ENCODE results near the gene IRX4.

Gene IRX4

DNA sequence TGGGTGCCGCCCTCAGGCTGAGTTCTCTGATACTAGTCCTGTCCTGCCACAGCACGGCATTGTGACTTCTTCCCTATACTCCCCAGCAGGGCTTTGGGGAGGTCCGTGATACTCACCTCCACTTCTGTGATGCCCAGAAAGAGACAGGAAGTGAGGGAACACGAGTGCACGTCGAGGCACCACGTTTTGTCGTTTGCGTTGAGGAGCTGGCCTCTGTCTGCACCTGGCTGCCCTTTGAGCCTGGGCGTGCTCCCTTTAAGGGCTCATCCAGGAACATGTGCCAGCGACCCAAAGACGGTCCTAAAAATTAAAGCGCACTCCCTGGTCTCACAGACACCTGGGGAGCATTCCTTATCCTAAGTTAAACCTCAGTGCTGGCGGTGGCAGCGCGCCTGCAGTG is 8.7 kb upstream of the IRX4 start:
- DNase-seq (ENCODE audit: low spot score), result no peak

DNA sequence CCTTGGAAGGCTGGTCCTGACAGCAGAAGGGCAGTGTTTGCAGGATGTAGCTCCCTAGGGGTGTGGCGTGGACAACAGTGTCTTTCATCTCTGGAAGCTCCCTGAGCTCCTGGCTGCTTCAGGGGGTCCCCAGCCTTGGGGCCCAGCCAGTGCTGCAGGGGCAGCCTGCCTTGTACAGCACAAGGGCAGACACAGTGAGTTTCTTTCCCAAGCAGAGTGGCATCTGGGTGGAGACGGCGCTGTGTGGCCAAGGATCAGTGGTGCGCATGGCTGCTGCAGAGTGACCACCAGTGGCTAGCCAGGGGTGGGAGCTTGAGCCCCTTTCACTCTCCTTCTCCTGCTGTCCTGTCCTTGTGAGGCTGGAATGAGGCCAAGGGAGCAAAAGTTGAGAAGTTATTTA is 7.6 kb upstream of the IRX4 start:
- no peak for DNase-seq (ENCODE audit: low spot score)

- DNase-seq (ENCODE audit: low spot score), result no peak
Measured at GRCh38 chr5:1889321-1890065, 6.8 kb upstream of the IRX4 start.

DNA sequence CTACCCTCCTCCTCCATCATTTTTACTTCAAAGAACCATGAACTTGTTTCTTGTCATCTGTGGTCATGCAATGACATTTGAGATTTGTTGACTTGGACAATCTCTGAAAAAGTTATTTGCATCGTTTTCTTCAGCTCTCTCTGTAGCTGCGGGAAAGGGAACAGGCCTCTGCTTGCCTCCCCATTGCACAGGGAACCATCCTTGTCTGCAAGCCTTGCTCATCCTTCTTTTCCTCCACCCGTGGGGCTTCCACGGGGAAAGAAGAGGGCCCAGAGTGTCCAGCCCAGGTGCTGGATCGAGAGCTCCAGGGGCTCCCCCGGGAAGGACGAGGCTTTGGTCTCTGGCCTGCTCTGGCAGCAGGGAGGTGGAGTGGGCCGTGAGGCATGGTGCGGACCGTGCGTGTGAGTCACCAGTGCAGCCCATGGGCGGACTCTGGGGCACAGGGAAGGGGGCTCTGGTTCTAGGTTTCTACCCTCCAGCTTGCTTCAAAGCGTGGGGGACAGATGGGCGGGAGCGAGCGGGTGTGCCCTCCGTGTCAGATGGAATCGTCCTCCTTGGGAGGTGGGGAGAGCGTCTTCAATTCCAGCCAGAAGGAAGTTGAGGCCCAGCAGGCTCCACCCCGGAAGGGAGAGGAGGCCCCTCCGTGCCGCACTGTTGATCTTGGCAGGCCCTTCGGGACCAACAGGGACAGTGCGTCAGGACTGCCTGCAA is 6.0 kb upstream of the IRX4 start:
- no peak for DNase-seq (ENCODE audit: low spot score)

GRCh38 chr5:1887588-1888360 is 5.0 kb upstream of the IRX4 start:
- no peak for DNase-seq (ENCODE audit: low spot score)

- DNase-seq (ENCODE audit: low spot score), result no peak
Measured at GRCh38 chr5:1886846-1887587, 4.3 kb upstream of the IRX4 start.

DNA sequence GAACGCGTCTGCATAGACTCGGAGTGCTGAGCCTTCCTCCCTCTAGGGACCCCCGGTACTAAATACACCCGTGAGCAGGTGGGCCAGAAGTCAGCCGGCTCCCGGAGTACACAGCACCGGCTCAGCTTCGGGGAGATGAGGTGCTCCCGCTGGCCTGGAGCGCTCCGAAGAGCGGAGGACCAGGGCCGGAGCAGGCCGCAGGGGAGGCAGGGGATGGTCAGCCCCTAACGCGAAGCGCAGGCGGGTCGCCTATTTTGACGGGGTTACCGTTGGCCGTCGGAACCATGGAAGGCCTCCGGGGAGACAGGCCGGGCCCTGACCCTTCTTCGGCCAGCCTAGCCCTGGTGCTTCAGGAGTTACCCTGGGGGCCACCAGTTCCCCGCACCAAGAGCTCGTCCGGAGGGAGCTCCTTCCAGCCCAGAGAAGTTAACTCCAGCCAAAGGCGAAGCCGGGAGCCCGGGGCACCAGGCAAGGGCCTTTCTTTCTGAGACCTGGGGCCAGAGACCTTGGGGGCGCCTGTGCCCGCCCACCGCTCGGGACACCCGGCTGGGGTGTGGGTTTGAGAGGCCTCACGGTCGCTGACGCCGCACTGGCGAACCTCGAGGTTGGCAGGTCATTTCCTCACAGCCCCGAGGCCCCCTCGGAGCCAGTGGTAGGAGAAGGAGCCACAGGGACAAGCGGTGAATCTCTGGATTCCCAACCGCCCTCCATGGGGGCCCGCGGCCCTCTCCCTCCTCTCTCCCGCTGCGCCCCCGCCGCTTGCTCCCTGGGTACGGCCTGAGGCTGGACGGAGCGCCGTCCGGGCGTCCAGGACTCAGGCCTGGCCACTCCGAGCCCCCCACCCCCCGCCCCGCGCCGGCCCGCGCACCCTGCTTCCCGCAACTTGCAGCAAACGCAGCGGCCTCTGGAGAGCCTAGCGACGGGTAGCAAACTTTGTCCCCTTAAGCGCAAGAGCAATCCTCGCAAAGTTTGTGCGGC is 3.4 kb upstream of the IRX4 start:
- no peak for DNase-seq (ENCODE audit: low spot score)

DNA sequence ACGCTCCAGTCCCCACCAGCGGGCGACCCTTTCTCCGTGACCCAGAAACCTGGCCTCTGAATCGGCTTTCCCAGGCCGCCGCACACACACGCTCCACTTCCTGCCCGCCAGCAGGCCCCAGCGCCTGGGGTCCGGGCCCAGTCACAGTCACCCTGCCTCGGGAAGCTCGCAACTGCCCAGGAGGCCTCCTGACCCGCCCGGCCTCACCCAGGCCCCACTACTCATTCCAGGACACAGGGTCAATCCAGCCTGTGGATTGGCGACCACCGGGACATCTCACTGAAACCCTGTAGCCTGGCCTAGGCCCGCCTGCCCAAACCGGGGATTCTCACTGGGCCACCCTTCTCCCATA is 2.7 kb upstream of the IRX4 start:
- DNase-seq (ENCODE audit: low spot score), result no peak

DNA sequence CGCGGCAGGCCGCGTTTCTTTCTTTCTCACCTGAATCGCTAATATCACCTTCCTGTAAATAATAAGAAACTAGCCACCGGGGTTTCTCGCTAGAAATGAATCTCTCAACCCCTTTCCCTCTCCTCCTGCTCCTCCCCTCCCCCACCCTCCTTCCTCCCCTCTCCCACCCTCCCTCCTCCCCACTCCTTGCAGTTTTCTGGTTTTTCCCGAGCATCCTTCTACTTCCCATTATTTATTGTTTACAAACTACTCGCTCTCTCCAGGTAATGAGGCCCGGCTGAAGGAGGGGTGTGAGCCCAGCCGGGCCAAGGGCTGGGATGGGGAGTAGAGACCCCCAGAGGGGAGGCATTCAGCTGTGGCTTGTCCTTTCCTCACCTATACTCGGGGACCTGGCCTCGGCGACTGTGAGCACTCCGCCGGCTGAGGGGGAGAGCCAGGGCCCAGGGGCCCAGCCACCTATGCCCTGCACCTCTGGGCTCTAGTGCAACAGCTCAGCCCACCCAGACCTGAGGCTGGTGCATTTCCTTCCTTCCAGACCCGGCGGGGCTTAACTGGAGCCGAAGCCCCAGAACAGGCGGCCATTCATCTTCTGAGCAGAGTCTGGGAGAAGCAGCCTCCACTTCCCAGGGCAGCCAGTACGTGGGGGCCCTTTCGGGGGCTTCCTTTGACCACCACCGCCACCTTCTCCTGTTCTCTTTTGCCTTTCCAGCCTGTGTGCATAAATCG is 2.1 kb upstream of the IRX4 start:
- DNase-seq (ENCODE audit: low spot score), result no peak

GRCh38 chr5:1883925-1884677 is 1.4 kb upstream of the IRX4 start:
- no peak for DNase-seq (ENCODE audit: low spot score)

GRCh38 chr5:1883120-1883924 is 597 bp upstream of the IRX4 start:
- peak; percentile 55 for DNase-seq (ENCODE audit: low spot score)

DNA sequence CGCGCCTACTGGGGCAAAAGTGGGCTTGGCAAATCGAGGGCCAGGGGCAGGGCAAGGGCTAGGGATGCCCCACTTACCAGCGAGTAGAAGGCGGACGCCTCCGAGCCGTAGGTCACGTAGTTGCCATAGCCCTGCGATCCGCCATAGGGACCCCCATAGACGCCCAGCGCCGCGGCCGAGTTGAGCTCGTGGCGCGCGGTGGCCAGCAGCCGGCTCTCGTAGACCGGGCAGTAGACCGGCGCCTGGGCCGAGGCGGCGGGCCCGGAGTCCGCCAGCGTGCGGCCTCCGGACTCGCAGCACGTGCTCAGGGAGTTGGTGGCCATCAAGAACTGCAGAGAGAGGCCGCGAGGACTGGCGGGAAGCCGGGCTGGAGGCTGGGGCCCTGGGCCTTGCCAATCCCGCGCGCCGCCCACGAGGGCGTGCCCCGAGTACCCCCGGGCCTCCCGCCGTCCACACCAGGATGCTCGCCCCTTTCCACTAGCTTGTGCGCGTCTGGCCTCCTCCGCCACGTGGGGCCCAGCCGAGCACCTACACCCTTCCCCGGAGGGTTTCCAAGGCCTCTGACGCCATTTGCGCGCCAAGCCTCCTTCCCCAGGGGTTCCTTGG is 891 bp downstream of the IRX4 start:
- DNase-seq (ENCODE audit: low spot score), result no peak

GRCh38 chr5:1881098-1881572 is 1.6 kb downstream of the IRX4 start:
- no peak for DNase-seq (ENCODE audit: low spot score)

- DNase-seq (ENCODE audit: low spot score), result no peak
Measured at GRCh38 chr5:1880377-1881025, 2.2 kb downstream of the IRX4 start.

- no peak for DNase-seq (ENCODE audit: low spot score)
Measured at GRCh38 chr5:1879292-1880263, 3.1 kb downstream of the IRX4 start.

DNA sequence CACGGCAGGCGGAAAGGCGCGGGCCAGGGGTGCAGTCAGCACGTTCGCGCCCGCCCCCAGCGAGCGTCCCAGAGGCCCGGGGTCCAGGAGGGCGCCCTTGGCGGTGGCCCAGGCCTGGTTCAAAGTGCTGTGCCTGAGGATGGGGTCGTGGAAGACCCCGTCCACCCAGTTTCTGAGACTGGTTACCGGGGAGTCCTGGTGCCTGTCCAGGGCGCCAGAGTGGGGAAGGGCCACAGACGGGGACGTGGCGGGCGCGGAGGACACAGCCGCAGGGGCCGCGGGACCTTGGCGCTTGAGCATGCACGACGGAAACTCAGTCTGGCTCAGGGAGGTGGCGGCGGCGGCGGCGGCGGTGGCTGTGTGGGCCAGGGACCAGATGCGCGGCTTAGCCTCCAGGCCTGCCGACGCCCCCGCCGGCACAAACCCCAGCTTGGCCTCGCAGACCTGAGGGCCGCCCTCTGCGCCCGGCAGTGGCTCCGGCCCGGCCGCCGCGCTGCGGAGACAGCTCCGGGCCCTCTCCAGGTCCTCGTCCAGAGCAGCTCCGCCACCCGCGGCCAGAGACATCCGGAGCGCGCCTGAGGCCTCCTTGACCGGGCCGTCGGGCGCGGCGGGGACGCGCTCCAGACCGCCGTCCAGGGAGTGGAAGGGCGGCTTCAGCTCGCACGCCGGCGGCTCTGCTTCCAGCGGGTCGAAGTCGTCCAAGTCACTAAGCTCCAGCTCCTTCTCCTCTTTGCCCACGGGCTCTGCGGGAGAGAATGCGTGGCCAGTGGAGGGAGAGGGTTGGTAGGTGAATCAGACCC is 4.5 kb downstream of the IRX4 start:
- DNase-seq (ENCODE audit: low spot score), result no peak

All from germinal center (tissue), 1 donor.